HepG2 (cell line): Measurements from ENCODE around the gene PTRHD1. TPM values are rescaled to one million over a fixed set of nuclear protein-coding genes. Genes with fewer than 3 reads are reported as not detected.

Experiments
- ATAC-seq: fragments of 200-7000 bp; cut with Tn5 transposase; 3 replicates; pipeline ENCODE4 v1.9.1; 2020; ENCODE audit warnings: mild to moderate bottlenecking, moderate library complexity
- BruUV-seq: library from RNA; stranded (reverse); fragments of 400-500 nt; replicated peaks from 2 replicates; lab custom pipeline; 2021; lab: Mats Ljungman, UMichigan
- CTCF ChIA-PET: fragments of 300-600 bp; formaldehyde crosslinking; extraction: SDS; loops from one replicate; lab custom pipeline; 2021; ENCODE audit warnings: low total read pairs, inconsistent platforms, low intra/inter-chr PET ratio; lab: Yijun Ruan, JAX
- POLR2A ChIA-PET: fragments of 350-600 bp; sonication (Branson Sonifier 250); formaldehyde crosslinking; loops from one replicate; lab custom pipeline; 2020; ENCODE audit warnings: antibody characterized with exemption, inconsistent platforms; lab: Yijun Ruan, JAX
- DNase-seq: peaks from one replicate; pipeline ENCODE4 v3.0.0-alpha.2; 2015; ENCODE audit warnings: low spot score
- FAIRE-seq: peaks from 3 replicates; lab custom pipeline; 2011; peaks lifted over from hg19 to GRCh38; lab: Jason Lieb, UNC
- H2AFZ ChIP-seq: one replicate; pipeline ENCODE4 v1.6.1; 2011; ENCODE audit warnings: low read length, inconsistent platforms
- H3K27ac ChIP-seq: fragments of 300-600 bp; 3 replicates; pipeline ENCODE4 v1.8.0; 2011; ENCODE audit warnings: mixed run types, mild to moderate bottlenecking, mixed read lengths, low read length, inconsistent platforms; ENCODE audit not compliant: insufficient read depth; ENCODE audit errors: extremely low read length
- H3K27me3 ChIP-seq, 2 experiments: fragments of 200-600 bp in 1 of 2; 2 replicates in 1 of 2; 3 replicates in 1 of 2; pipeline versions ENCODE4 v1.6.0 to v1.8.0; 2011; ENCODE audit warnings: low read length in 2 of 2, mild to moderate bottlenecking in 2 of 2, moderate library complexity in 2 of 2, inconsistent platforms in 1 of 2; ENCODE audit not compliant: insufficient read depth in 2 of 2, control insufficient read depth in 1 of 2
- H3K36me3 ChIP-seq, 2 experiments: fragments of 200-600 bp in 1 of 2; replicated peaks in 1 of 2; 2 replicates in 1 of 2; 3 replicates in 1 of 2; pipeline versions ENCODE4 v1.5.1 to v1.8.0; 2011; ENCODE audit warnings: low read length in 2 of 2, inconsistent platforms in 1 of 2; ENCODE audit not compliant: insufficient read depth in 2 of 2, control insufficient read depth in 1 of 2
- H3K4me1 ChIP-seq: 2 replicates; pipeline ENCODE4 v1.5.1; 2012; ENCODE audit warnings: low read length, inconsistent platforms; ENCODE audit not compliant: insufficient read depth
- H3K4me2 ChIP-seq: 2 replicates; pipeline ENCODE4 v1.6.0; 2011; ENCODE audit warnings: low read depth, low read length, inconsistent platforms
- H3K4me3 ChIP-seq, 3 experiments: fragments of 200-600 bp in 1 of 3; sonication (generic), shearing (Covaris generic) in 1 of 3; replicated peaks in 1 of 3; 2 replicates each; pipeline ENCODE4 v1.5.1; 2011 to 2016; ENCODE audit warnings: low read length in 3 of 3, inconsistent platforms in 2 of 3, low read depth in 2 of 3, mild to moderate bottlenecking in 2 of 3, control low read depth in 1 of 3, mixed read lengths in 1 of 3; ENCODE audit not compliant: insufficient read depth in 1 of 3
- H3K79me2 ChIP-seq: one replicate; pipeline ENCODE4 v1.6.1; 2011; ENCODE audit warnings: low read length, inconsistent platforms; ENCODE audit not compliant: insufficient read depth
- H3K9ac ChIP-seq: 2 replicates; pipeline ENCODE4 v1.6.0; 2011; ENCODE audit warnings: mild to moderate bottlenecking, low read depth, low read length, inconsistent platforms; ENCODE audit not compliant: insufficient read depth
- H3K9me3 ChIP-seq: 2 replicates; pipeline ENCODE4 v1.5.1; 2012; ENCODE audit warnings: mild to moderate bottlenecking, low read length
- H4K20me1 ChIP-seq: 2 replicates; pipeline ENCODE4 v1.6.0; 2011; ENCODE audit warnings: inconsistent platforms, mild to moderate bottlenecking, low read length, moderate library complexity; ENCODE audit not compliant: insufficient read depth
- ARNT2 ChIP-seq: sonication (generic); formaldehyde crosslinking; IDR thresholded peaks from 2 replicates; pipeline ENCODE4 v1.8.0; 2022; ENCODE audit warnings: mild to moderate bottlenecking, low read depth, missing genetic modification reagents, moderate library complexity
- CHD2 ChIP-seq: IDR thresholded peaks from 2 replicates; pipeline ENCODE4 v1.6.1; 2011; ENCODE audit warnings: low read depth, low read length, improper control_type of control experiment
- ELF3 ChIP-seq: IDR thresholded peaks from 2 replicates; pipeline ENCODE4 v1.6.1; 2016; ENCODE audit warnings: missing genetic modification reagents, missing compliant biosample characterization
- HINFP ChIP-seq: sonication (generic); formaldehyde crosslinking; IDR thresholded peaks from 2 replicates; pipeline ENCODE4 v1.4.0; 2020; ENCODE audit warnings: low read depth, mild to moderate bottlenecking, missing genetic modification reagents
- HOXA7 ChIP-seq: sonication (generic); formaldehyde crosslinking; IDR thresholded peaks from 2 replicates; pipeline ENCODE4 v1.8.1; 2022; ENCODE audit warnings: mild to moderate bottlenecking, missing genetic modification reagents, moderate library complexity
- UBTF ChIP-seq: sonication (generic); formaldehyde crosslinking; IDR thresholded peaks from 2 replicates; pipeline ENCODE4 v1.4.0; 2020; ENCODE audit warnings: mild to moderate bottlenecking, missing genetic modification reagents
- ZMYM4 ChIP-seq: sonication (generic); formaldehyde crosslinking; IDR thresholded peaks from 2 replicates; pipeline ENCODE4 v1.8.1; 2023; ENCODE audit warnings: mild to moderate bottlenecking, missing genetic modification reagents
- ZNF431 ChIP-seq: sonication (generic); formaldehyde crosslinking; IDR thresholded peaks from 2 replicates; pipeline ENCODE4 v1.9.0; 2022; ENCODE audit warnings: missing genetic modification reagents, low read depth, mild to moderate bottlenecking, borderline replicate concordance
- ZNF512B ChIP-seq: sonication (generic); formaldehyde crosslinking; IDR thresholded peaks from 2 replicates; pipeline ENCODE4 v1.5.1; 2020; ENCODE audit warnings: missing genetic modification reagents, mild to moderate bottlenecking, borderline replicate concordance
- ZNF569 ChIP-seq: sonication (generic); formaldehyde crosslinking; IDR thresholded peaks from 2 replicates; pipeline ENCODE4 v1.5.0; 2020; ENCODE audit warnings: mild to moderate bottlenecking, missing genetic modification reagents, moderate library complexity, borderline replicate concordance
- ZNF572 ChIP-seq: sonication (generic); formaldehyde crosslinking; IDR thresholded peaks from 2 replicates; pipeline ENCODE4 v1.5.1; 2020; ENCODE audit warnings: mild to moderate bottlenecking, missing genetic modification reagents
- ZNF589 ChIP-seq: sonication (generic); formaldehyde crosslinking; conservative IDR thresholded peaks from 2 replicates; pipeline ENCODE4 v1.8.0; 2022; ENCODE audit warnings: mild to moderate bottlenecking, moderate library complexity, missing genetic modification reagents
- WGBS: methylation state at CpG from one replicate; pipeline ENCODE4 v1.1.6; 2017; ENCODE audit warnings: low lambda C conversion rate; 5-methylcytosine and 5-hydroxymethylcytosine counted together
- in situ Hi-C: cut with HindIII; loops from 2 replicates; pipeline ENCODE4 v1.10.0; 2017; ENCODE audit warnings: low pct_unique_long_range_greater_than_20kb; ENCODE audit not compliant: extremely low pct_ligation_motif_present
- intact Hi-C: fragments of 100-400 bp; cut with micrococcal nuclease; formaldehyde crosslinking; loops from one replicate; pipeline ENCODE4 v1.10.0; 2022; ENCODE audit not compliant: unreplicated experiment
- polyA plus RNA-seq, 8 experiments: library from polyadenylated mRNA; depleted of rRNA in 3 of 8; stranded (reverse) in 7 of 8; unstranded in 1 of 8; fragments of >200 nt; fragmentation: Illumina TruSeq in 4 of 8; extraction: Trizol in 4 of 8; gene quantifications; 2 replicates each; pipeline versions ENCODE4 v1.2.1 to v1.2.3, GENCODE V29; 2011 to 2016; ENCODE audit warnings: low read depth in 4 of 8, missing spikeins in 1 of 8, mixed read lengths in 1 of 8; ENCODE audit not compliant: insufficient read depth in 1 of 8
- total RNA-seq, 5 experiments: library from RNA; depleted of rRNA; stranded (reverse); fragments of >200 nt; fragmentation: Illumina TruSeq; extraction: Trizol; gene quantifications; 2 replicates each; pipeline ENCODE4 v1.2.3, GENCODE V29; 2016; ENCODE audit warnings: low read depth in 1 of 5

PTRHD1 gene
- total and polyA plus RNA-seq, 2 of the 13 experiments (the other 11 are each of a cell fraction or from before 2014, with no cell fraction given), result 72.6 to 90.8 TPM

GRCh38 chr2:24743924-24744323, 49.3 kb downstream of the PTRHD1 start (continued):
- no peak for TF ChIP-seq ZNF569 (CRISPR knock-in tag)
- TF ChIP-seq, all 625 proteins: peak for 0

- Histone ChIP-seq H3K27ac (no peak overlapping the region), H2AFZ (no peak overlapping the region), H4K20me1 (no peaks in the 10 kb centered on the region), H3K4me2 (no peak overlapping the region), H3K4me1 (no peaks in the 10 kb centered on the region), H3K4me3 (no peak overlapping the region), H3K36me3 (peaks cover 1 to 13% of the 10 kb centered on the region in 2 experiments; a peak in 2 of 5 replicates), H3K9ac (no peak overlapping the region), H3K79me2 (no peaks in the 10 kb centered on the region), H3K9me3 (no peaks in the 10 kb centered on the region), H3K27me3 (no peaks in the 10 kb centered on the region)
- intact Hi-C loops, result no loop called here
- POLR2A ChIA-PET, result no interaction called here
- FAIRE-seq, result no peak
- in situ Hi-C loops, result no loop called here
- 100% methylated on average over 1 of the region's 1 CpG for WGBS
- ATAC-seq, result no peak
- DNase-seq, result no peak
- BruUV-seq, result no TSS peak
- no peak for TF ChIP-seq CHD2
- no peak for TF ChIP-seq ZNF572 (CRISPR knock-in tag)
- no peak for TF ChIP-seq ARNT2 (CRISPR knock-in tag)
- no peak for TF ChIP-seq ZNF431 (CRISPR knock-in tag)
- TF ChIP-seq ZMYM4 (CRISPR knock-in tag), result no peak
- no peak for TF ChIP-seq HOXA7
- TF ChIP-seq ZNF512B, result no peak
- TF ChIP-seq ZNF589 (CRISPR knock-in tag), result no peak
- TF ChIP-seq HINFP (CRISPR knock-in tag), result no peak
- no peak for TF ChIP-seq ELF3 (CRISPR knock-in tag)
- TF ChIP-seq UBTF (CRISPR knock-in tag), result no peak
- CTCF ChIA-PET, result no interaction called here
Observed at GRCh38 chr2:24742730-24743129, 50.5 kb downstream of the PTRHD1 start.
